ENCODE measurements around the gene THRA.
A peak's percentile ranks its signal among the peaks of the same experiment; 100 is the strongest.

THRA gene

DNA sequence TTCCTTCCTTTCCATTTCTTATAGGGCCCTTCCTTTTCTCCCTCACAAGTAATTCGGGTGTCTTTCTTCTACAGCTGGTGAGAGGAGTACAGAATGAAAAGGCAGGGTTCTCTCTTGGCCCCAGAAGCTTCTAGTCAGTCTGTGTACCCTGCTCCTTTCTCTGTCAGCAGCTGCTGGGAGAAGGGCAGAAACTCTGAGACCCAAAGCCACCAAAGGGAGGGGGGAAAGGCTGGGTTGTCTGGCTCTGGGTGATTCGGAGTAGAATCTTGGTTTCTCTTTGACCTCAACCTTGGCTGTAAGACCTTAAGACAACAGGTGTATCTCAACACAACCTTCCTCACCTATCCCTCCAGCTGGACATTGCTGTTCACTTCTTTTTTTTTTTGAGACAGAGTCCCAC is 40.9 kb downstream of the THRA start:
- Histone ChIP-seq H3K36me3 (ENCODE audit: insufficient read depth, low read length) (no peaks in the 10 kb centered on the region), H3F3A (ENCODE audit: low read depth) (no peaks in the 10 kb centered on the region), H3K27me3 (ENCODE audit: insufficient read depth, low read length, poor library complexity, severe bottlenecking) (no peaks in the 10 kb centered on the region), H3K4me2 (ENCODE audit: low read depth, low read length, poor library complexity, severe bottlenecking) (peak overlapping the region; percentile 28), H3K4me1 (ENCODE audit: insufficient read depth, low read length, poor library complexity, severe bottlenecking) (peaks cover 49% of the 10 kb centered on the region), H3K79me2 (ENCODE audit: insufficient read depth, low read length) (peaks cover 11% of the 10 kb centered on the region; the same call in 1 of the 2 replicates), H4K20me1 (ENCODE audit: insufficient read depth, low read length, poor library complexity, severe bottlenecking) (peaks cover 7% of the 10 kb centered on the region), H2AFZ (ENCODE audit: low read length) (peak overlapping the region; percentile 69), H3K9ac (ENCODE audit: low read depth, low read length, poor library complexity, severe bottlenecking) (peak overlapping the region; percentile 51), H3K9me2 (replicated peaks; ENCODE audit: low read depth, low read length) (no peaks in the 10 kb centered on the region), H3K4me3 (ENCODE audit: low read length, poor library complexity, severe bottlenecking) (peak overlapping the region; percentile 6), H3K9me3 (ENCODE audit: insufficient read depth, low read depth, low read length) (no peaks in the 10 kb centered on the region)
- no peak for TF ChIP-seq EZH2phosphoT487 (IDR thresholded peaks at IDR 0.05; ENCODE audit: borderline replicate concordance)
- TF ChIP-seq, protein P1, sequence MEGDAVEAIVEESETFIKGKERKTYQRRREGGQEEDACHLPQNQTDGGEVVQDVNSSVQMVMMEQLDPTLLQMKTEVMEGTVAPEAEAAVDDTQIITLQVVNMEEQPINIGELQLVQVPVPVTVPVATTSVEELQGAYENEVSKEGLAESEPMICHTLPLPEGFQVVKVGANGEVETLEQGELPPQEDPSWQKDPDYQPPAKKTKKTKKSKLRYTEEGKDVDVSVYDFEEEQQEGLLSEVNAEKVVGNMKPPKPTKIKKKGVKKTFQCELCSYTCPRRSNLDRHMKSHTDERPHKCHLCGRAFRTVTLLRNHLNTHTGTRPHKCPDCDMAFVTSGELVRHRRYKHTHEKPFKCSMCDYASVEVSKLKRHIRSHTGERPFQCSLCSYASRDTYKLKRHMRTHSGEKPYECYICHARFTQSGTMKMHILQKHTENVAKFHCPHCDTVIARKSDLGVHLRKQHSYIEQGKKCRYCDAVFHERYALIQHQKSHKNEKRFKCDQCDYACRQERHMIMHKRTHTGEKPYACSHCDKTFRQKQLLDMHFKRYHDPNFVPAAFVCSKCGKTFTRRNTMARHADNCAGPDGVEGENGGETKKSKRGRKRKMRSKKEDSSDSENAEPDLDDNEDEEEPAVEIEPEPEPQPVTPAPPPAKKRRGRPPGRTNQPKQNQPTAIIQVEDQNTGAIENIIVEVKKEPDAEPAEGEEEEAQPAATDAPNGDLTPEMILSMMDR (conservative IDR thresholded peaks at IDR 0.05; ENCODE audit: low read length), result no peak

DNA sequence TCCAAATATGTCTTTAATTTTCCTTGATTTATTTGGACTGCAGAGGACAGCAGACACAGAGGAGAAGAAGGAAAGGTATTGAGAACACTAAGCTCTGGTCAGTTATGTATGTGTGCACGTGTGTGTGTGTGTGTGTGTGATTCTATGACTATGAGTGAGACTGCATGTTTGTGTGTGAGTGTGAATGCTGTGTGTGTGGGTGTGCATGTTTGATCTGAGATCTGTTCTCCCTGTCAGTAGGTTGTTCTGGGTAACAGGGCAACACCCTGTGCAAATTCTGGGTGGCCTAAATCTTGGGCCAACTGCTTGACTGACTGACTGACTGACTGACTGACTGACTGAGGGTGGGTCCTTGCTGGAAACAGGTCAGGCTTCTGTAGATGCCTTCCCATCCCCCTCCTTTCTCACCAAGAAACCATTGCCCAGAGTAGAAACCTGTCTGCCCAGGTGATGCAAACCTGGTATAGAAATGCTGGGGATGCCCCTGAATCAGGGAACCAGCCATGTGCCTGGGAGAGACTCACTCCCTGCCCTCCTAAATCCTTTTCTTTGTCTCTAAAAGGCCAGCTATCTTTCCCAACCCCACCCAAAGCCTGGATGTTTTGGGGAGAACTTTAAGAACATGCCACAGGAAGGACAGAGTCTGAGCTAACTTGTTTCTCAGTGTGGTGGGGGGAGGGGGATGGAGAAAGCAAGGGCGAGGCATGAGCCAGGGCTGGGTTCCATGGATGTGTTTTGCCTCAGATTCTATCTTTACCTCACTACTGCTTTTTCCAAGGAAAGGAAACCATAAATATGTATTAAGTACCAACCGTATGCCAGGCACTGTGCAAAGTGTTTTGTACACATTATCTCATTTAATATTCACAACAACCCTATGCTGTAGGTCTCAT is 42.1 kb downstream of the THRA start:
- Histone ChIP-seq H3F3A (ENCODE audit: low read depth) (no peaks in the 10 kb centered on the region), H4K20me1 (ENCODE audit: insufficient read depth, low read length, poor library complexity, severe bottlenecking) (peaks cover 2% of the 10 kb centered on the region), H3K79me2 (ENCODE audit: insufficient read depth, low read length) (peaks cover 5% of the 10 kb centered on the region; the same call in 1 of the 2 replicates), H3K27me3 (ENCODE audit: insufficient read depth, low read length, poor library complexity, severe bottlenecking) (no peaks in the 10 kb centered on the region), H3K9me2 (replicated peaks; ENCODE audit: low read depth, low read length) (no peaks in the 10 kb centered on the region), H3K4me1 (ENCODE audit: insufficient read depth, low read length, poor library complexity, severe bottlenecking) (peaks cover 42% of the 10 kb centered on the region), H3K36me3 (ENCODE audit: insufficient read depth, low read length) (no peaks in the 10 kb centered on the region), H3K4me3 (ENCODE audit: low read length, poor library complexity, severe bottlenecking) (no peak overlapping the region), H3K4me2 (ENCODE audit: low read depth, low read length, poor library complexity, severe bottlenecking) (no peak overlapping the region), H2AFZ (ENCODE audit: low read length) (no peak overlapping the region), H3K9ac (ENCODE audit: low read depth, low read length, poor library complexity, severe bottlenecking) (peak overlapping the region; percentile 7), H3K9me3 (ENCODE audit: insufficient read depth, low read depth, low read length) (no peaks in the 10 kb centered on the region)
- TF ChIP-seq, protein P1 (conservative IDR thresholded peaks at IDR 0.05; ENCODE audit: low read length), result no peak
- TF ChIP-seq EZH2phosphoT487 (IDR thresholded peaks at IDR 0.05; ENCODE audit: borderline replicate concordance), result no peak

DNA sequence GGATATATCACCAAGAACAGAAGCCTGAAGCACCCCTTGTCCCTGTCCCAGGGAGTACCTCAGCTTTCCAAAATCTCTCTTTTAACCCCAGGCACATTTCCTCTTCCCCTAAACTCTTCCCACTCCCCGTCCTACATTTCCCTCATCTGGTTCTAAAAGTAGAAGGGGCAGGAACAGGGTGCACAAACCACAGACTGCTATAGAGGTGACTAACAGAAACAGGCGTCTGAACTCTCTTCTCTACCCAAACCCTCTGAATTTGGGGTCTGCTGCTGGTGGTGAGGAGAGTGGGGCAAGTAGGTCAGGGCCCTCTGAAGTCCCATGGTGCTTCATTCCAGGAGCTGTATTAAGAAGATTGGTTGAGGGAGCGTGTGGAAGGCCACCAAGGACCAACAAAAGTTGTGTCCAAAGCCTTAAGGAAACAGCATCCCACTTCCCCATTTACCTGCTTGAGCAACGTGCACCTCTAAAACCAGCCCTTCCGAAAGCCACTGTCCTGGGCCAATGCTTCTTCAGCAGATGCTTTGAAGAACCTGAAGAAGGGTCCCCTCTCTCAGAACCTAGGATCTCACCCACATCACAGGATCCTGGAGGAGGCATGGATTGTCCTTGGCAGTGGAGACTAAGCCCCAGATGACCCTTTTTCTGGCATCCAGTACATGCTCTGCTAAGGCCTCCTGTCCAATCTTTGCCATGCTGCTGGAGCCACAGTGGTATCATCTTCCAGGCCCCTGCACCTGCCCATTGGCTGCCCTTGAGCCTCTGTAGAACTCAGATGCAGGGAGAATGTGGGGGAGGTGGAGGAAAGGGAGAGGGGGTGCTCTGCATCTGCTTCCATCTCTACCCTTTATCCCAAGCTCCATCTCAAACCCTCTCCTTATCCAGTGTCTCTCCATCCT is 43.3 kb downstream of the THRA start:
- no peaks in the 10 kb centered on the region for H3K9me2 ChIP-seq (replicated peaks; ENCODE audit: low read depth, low read length)
- no peak overlapping the region; the same call in 1 of the 2 replicates for H2AFZ ChIP-seq (ENCODE audit: low read length)
- no peak for TF ChIP-seq EZH2phosphoT487 (IDR thresholded peaks at IDR 0.05; ENCODE audit: borderline replicate concordance)
- TF ChIP-seq, protein P1 (conservative IDR thresholded peaks at IDR 0.05; ENCODE audit: low read length), result no peak
- no peaks in the 10 kb centered on the region for H3K79me2 ChIP-seq (ENCODE audit: insufficient read depth, low read length)
- no peaks in the 10 kb centered on the region for H3K9me3 ChIP-seq (ENCODE audit: insufficient read depth, low read depth, low read length)
- no peaks in the 10 kb centered on the region for H3K27me3 ChIP-seq (ENCODE audit: insufficient read depth, low read length, poor library complexity, severe bottlenecking)
- no peak overlapping the region for H3K4me3 ChIP-seq (ENCODE audit: low read length, poor library complexity, severe bottlenecking)
- peaks cover 48% of the 10 kb centered on the region for H3K4me1 ChIP-seq (ENCODE audit: insufficient read depth, low read length, poor library complexity, severe bottlenecking)
- H3K4me2 ChIP-seq (ENCODE audit: low read depth, low read length, poor library complexity, severe bottlenecking), result no peak overlapping the region
- H3K36me3 ChIP-seq (ENCODE audit: insufficient read depth, low read length), result no peaks in the 10 kb centered on the region
- no peak overlapping the region for H3K9ac ChIP-seq (ENCODE audit: low read depth, low read length, poor library complexity, severe bottlenecking)
- H4K20me1 ChIP-seq (ENCODE audit: insufficient read depth, low read length, poor library complexity, severe bottlenecking), result no peaks in the 10 kb centered on the region
- H3F3A ChIP-seq (ENCODE audit: low read depth), result no peaks in the 10 kb centered on the region

All from Loucy (cell line).